ENCODE results near the gene CHTOP.

- TF ChIP-seq POLR2A (IDR thresholded peaks at IDR 0.05) (no peak), CTCF (IDR thresholded peaks at IDR 0.05) (no peak), EP300 (IDR thresholded peaks at IDR 0.05; ENCODE audit: low read depth) (no peak), POLR2AphosphoS5 (IDR thresholded peaks at IDR 0.05) (no peak)
Observed at GRCh38 chr1:153662269-153662668, 28.4 kb downstream of the CHTOP start.
